HG03135 (cell line): ENCODE data around the gene ZNF185.

Experiments used
- ATAC-seq: cut with Tn5 transposase; IDR thresholded peaks from one replicate; pipeline ENCODE4 v1.9.1; 2021; ENCODE audit warnings: mild to moderate bottlenecking, moderate library complexity; ENCODE audit not compliant: unreplicated experiment

The ZNF185 gene

GRCh38 chrX:152945021-152945979 lies 47.4 kb downstream of the ZNF185 start:
- no peak for ATAC-seq

GRCh38 chrX:152946681-152947080 lies 48.8 kb downstream of the ZNF185 start:
- ATAC-seq: no peak
